Muscle of arm (tissue), 12 donors: ENCODE results near the gene CCDC148. TPM values are rescaled to one million over a fixed set of nuclear protein-coding genes. Genes with fewer than 3 reads are reported as not detected.
"Not testable (repeated sequence)": the region's sequence is repeated elsewhere in the genome, so short reads cannot be mapped to it uniquely, and the experiment has no call there.

ENCODE experiments used
- DNase-seq: peaks from one replicate; pipeline ENCODE4 v3.0.0-alpha.2; 2013
- polyA plus RNA-seq, 12 donors: library from polyadenylated mRNA; unstranded; fragments of 120-200 nt; gene quantifications; one replicate each; pipeline ENCODE4 v1.2.1, GENCODE V29; 2013; ENCODE audit not compliant: insufficient read length in 12 of 12

Gene CCDC148
- polyA plus RNA-seq, 12 donors: 0.23 to 1.1 (median 0.51) TPM; not detected in 2

GRCh38 chr2:158357122-158357521, 99.4 kb downstream of the CCDC148 start:
- DNase-seq: no peak

- not testable (repeated sequence) for DNase-seq
Measured at GRCh38 chr2:158351466-158351816, 105.1 kb downstream of the CCDC148 start.

- not testable (repeated sequence) for DNase-seq
Measured at GRCh38 chr2:158350751-158351465, 105.6 kb downstream of the CCDC148 start.

- DNase-seq: no peak
Measured at GRCh38 chr2:158346032-158346431, 110.5 kb downstream of the CCDC148 start.

GRCh38 chr2:158339513-158339912, 117.0 kb downstream of the CCDC148 start:
- no peak for DNase-seq

- DNase-seq: no peak
Measured at GRCh38 chr2:158337018-158337417, 119.5 kb downstream of the CCDC148 start.

GRCh38 chr2:158331799-158332198, 124.8 kb downstream of the CCDC148 start:
- not testable (repeated sequence) for DNase-seq

- no peak for DNase-seq
Measured at GRCh38 chr2:158325782-158326340, 130.7 kb downstream of the CCDC148 start.

- DNase-seq: no peak
Measured at GRCh38 chr2:158325031-158325781, 131.3 kb downstream of the CCDC148 start.

GRCh38 chr2:158323381-158323780, 133.2 kb downstream of the CCDC148 start:
- DNase-seq: no peak

GRCh38 chr2:158321264-158321663, 135.3 kb downstream of the CCDC148 start:
- no peak for DNase-seq

GRCh38 chr2:158319269-158319668, 137.3 kb downstream of the CCDC148 start:
- no peak for DNase-seq

GRCh38 chr2:158317642-158318041, 138.9 kb downstream of the CCDC148 start:
- DNase-seq: no peak

GRCh38 chr2:158315803-158316414, 140.6 kb downstream of the CCDC148 start:
- no peak for DNase-seq

GRCh38 chr2:158315000-158315399, 141.6 kb downstream of the CCDC148 start:
- DNase-seq: no peak

GRCh38 chr2:158313734-158314133, 142.8 kb downstream of the CCDC148 start:
- DNase-seq: no peak

GRCh38 chr2:158312981-158313380, 143.6 kb downstream of the CCDC148 start:
- no peak for DNase-seq

- DNase-seq: not testable (repeated sequence)
Measured at GRCh38 chr2:158310407-158310806, 146.1 kb downstream of the CCDC148 start.

GRCh38 chr2:158305501-158305900, 151.1 kb downstream of the CCDC148 start:
- no peak for DNase-seq

GRCh38 chr2:158300394-158300793, 156.2 kb downstream of the CCDC148 start:
- no peak for DNase-seq

GRCh38 chr2:158297606-158298005, 158.9 kb downstream of the CCDC148 start:
- DNase-seq: no peak

- DNase-seq: no peak
Measured at GRCh38 chr2:158297120-158297519, 159.4 kb downstream of the CCDC148 start.

- DNase-seq: no peak
Measured at GRCh38 chr2:158293722-158294121, 162.8 kb downstream of the CCDC148 start.
